AG04450 (cell line): ENCODE measurements around the gene CADM2. TPM values are rescaled to one million over a fixed set of nuclear protein-coding genes. Genes with fewer than 3 reads are reported as not detected.

Source experiments
- CTCF ChIA-PET: fragments of 300-600, 350-600 bp; formaldehyde crosslinking; extraction: SDS; loops from one replicate; lab custom pipeline; 2022; ENCODE audit warnings: antibody characterized with exemption, inconsistent platforms; lab: Charles Lee
- POLR2A ChIA-PET: fragments of 350-600 bp; formaldehyde crosslinking; extraction: SDS; loops from one replicate; lab custom pipeline; 2021; ENCODE audit warnings: antibody characterized with exemption, inconsistent platforms; lab: Yijun Ruan, JAX
- DNase-seq: peaks from one replicate; pipeline ENCODE4 v3.0.0-alpha.2; 2011; ENCODE audit warnings: low read depth, low spot score
- H3K27ac ChIP-seq: one replicate; pipeline ENCODE4 v1.5.1; 2012; ENCODE audit warnings: low read depth, low read length, control low read depth
- H3K27me3 ChIP-seq: one replicate; pipeline ENCODE4 v1.6.0; 2012; ENCODE audit warnings: low read length; ENCODE audit not compliant: control insufficient read depth, insufficient read depth
- H3K4me3 ChIP-seq: 2 replicates; pipeline ENCODE4 v1.5.1; 2011; ENCODE audit warnings: mild to moderate bottlenecking, low read depth, low read length, control low read depth
- H3K9me3 ChIP-seq: 2 replicates; pipeline ENCODE4 v1.5.1; 2012; ENCODE audit warnings: low read length; ENCODE audit not compliant: control insufficient read depth, insufficient read depth
- CTCF ChIP-seq: IDR thresholded peaks from 2 replicates; pipeline ENCODE4 v1.5.1; 2011; ENCODE audit warnings: low read depth, low read length, control low read depth, inconsistent platforms
- polyA plus RNA-seq: library from polyadenylated mRNA; depleted of rRNA; stranded (reverse); fragments of >200 nt; gene quantifications from 2 replicates; pipeline ENCODE4 v1.2.3, GENCODE V29; 2011

Gene CADM2
- polyA plus RNA-seq, 1 experiment, result not detected

GRCh38 chr3:85159376-85159775, 200.6 kb downstream of the CADM2 start:
- Histone ChIP-seq H3K27me3 (no peaks in the 10 kb centered on the region), H3K9me3 (no peaks in the 10 kb centered on the region), H3K4me3 (no peak overlapping the region), H3K27ac (no peak overlapping the region)
- DNase-seq, result no peak
- POLR2A ChIA-PET, result no interaction called here
- CTCF ChIA-PET, result no interaction called here
- no peak for TF ChIP-seq CTCF

- Histone ChIP-seq H3K4me3 (no peak overlapping the region), H3K9me3 (no peaks in the 10 kb centered on the region), H3K27me3 (no peaks in the 10 kb centered on the region), H3K27ac (no peak overlapping the region)
- TF ChIP-seq CTCF, result no peak
- DNase-seq, result no peak
- ChIA-PET POLR2A (no interaction called here), CTCF (no interaction called here)
These were observed 202.8 kb downstream of the CADM2 start for GRCh38 chr3:85161544-85161943.

- Histone ChIP-seq H3K9me3 (no peaks in the 10 kb centered on the region), H3K4me3 (no peak overlapping the region), H3K27me3 (no peaks in the 10 kb centered on the region), H3K27ac (no peak overlapping the region)
- DNase-seq, result no peak
- POLR2A ChIA-PET, result no interaction called here
- TF ChIP-seq CTCF, result no peak
- CTCF ChIA-PET, result no interaction called here
These were observed 204.1 kb downstream of the CADM2 start for GRCh38 chr3:85162905-85163304.

- CTCF ChIA-PET, result no interaction called here
- DNase-seq, result no peak
- Histone ChIP-seq H3K27ac (no peak overlapping the region), H3K27me3 (no peaks in the 10 kb centered on the region), H3K9me3 (no peaks in the 10 kb centered on the region), H3K4me3 (no peak overlapping the region)
- POLR2A ChIA-PET, result no interaction called here
- TF ChIP-seq CTCF, result no peak
These were observed 205.6 kb downstream of the CADM2 start for GRCh38 chr3:85164436-85164835.

- H3K4me3 ChIP-seq, result no peak overlapping the region
- ChIA-PET CTCF (no interaction called here), POLR2A (no interaction called here)
- no peak for TF ChIP-seq CTCF
- H3K9me3 ChIP-seq, result no peaks in the 10 kb centered on the region
- DNase-seq, result no peak
- H3K27me3 ChIP-seq, result no peaks in the 10 kb centered on the region
- H3K27ac ChIP-seq, result no peak overlapping the region
These were observed 208.8 kb downstream of the CADM2 start for GRCh38 chr3:85167576-85167975.
